NCI-H2107 treated with DMSO at 0.1 percent for 48 hours (cell line): ENCODE data around the gene SUN5.
"Not testable (repeated sequence)": the region's sequence is repeated elsewhere in the genome, so short reads cannot be mapped to it uniquely, and the experiment has no call there.

Experiments
- DNase-seq: peaks from one replicate; lab custom pipeline; 2025; ENCODE audit not compliant: unreplicated experiment; lab: John Stamatoyannopoulos, UW

Gene SUN5

GRCh38 chr20:33004141-33004751, at the start of gene SUN5:
SUN5 (minus strand) TSS chr20:33004433; CDS start chr20:33004340, 93 bp downstream.
- DNase-seq = no peak

DNA sequence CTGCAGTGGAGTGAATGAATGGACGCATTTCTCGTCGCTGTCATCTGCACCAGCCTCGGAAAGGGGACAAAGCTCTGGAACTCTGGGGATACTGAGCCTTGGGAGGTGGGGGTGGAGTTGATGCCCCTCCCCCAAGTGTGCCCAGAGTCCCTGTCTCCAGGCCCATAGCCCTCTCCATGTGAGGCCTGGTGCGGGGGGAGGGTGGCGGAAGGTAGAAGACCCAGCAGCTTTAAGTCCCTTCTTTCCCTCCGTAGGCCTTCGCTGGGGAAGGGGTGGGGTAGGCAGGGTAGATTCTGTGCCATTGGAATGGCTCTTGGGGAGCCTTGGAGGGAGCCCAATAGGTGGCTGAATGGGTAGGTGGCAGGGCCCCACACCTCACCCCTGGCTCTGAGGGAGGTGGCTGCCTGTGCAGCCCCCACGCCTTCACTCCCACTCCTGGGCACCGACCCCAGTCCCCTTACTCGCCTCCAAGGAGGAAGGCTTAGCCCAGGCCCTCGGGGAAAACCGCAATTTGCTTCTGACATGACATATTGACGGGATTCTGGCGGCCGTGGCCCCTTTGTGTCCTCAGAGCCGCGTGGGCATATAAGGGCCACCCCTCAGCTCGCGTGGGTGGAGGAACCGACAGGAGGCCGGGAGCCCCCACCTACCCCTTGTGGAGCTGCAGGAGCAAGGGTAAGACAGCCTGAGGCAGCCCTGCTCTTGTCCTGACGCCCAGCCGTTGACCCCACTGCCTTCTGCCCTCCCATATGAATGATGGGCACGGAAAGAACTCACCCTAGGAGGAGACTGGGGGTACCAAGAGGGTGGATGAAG, 49.3 kb upstream of the SUN5 start, which contains the start of gene BPIFB3:
Gene BPIFB3, plus strand, starts transcription at position 613 of the 816 bp plus-strand sequence. CDS start 1,533 bp downstream, outside the sequence.
- DNase-seq = no peak

DNA sequence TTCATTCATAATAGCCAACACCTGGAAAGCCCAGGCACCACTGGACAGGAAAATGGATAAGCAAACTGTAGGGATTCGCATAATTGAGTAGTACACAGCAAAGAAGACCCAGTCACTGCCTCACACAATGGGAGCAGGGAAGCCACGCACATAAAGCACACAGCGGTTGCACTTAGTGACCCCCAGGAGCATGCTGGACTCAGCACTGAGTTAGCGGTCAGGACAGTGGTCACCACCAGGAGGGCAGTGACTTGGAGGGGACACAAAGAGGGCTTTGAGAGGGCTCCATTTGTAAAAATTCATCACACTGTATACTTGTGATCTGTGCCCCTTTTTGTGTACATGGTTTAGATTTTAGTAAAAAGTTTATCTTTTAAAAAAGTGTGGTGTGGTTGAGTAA, 47.1 kb upstream of the SUN5 start:
- DNase-seq = no peak

GRCh38 chr20:33046412-33046811, 42.2 kb upstream of the SUN5 start:
- no peak for DNase-seq

- not testable (repeated sequence) for DNase-seq
Observed at GRCh38 chr20:33045129-33045721, 41.0 kb upstream of the SUN5 start.

- no peak for DNase-seq
Observed at GRCh38 chr20:33043731-33044181, 39.5 kb upstream of the SUN5 start.

DNA sequence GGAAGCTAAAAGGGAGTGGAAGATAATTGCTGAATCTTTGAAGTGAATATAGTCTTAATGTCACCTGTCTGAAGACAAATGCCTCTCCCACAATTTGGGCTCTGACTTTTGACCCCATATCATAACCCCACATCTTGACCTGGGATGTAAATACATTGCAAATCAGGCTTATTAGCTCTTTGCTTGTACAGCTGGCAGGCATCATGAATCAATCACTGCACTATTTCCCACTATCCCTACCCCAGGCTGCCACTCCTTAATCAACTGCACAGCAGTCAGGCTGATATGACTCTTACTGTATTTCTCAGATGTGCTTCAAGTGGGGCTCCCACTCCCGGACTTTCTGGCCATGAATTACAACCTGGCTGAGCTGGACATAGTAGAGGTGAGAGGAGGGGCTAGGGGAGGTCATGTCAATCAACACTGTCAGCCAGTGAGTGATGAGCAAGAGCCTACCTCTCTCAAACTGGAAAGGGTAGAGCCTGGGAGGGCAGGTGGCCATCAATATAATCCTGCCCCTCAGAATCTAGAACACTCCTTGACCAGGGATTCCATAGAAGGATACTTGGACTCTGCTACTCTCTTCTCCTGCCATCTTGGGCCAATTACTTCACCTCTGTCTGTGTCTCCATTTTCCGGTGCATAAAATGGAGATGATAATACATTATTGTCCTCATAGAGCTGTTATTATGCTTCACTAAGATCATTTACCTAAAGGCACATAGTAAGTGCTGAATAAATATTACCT, 38.9 kb upstream of the SUN5 start:
- DNase-seq = no peak

GRCh38 chr20:33042430-33042829, 38.2 kb upstream of the SUN5 start:
- DNase-seq = no peak

GRCh38 chr20:33038243-33038642, 34.0 kb upstream of the SUN5 start:
- DNase-seq = no peak

GRCh38 chr20:33037456-33037855, 33.2 kb upstream of the SUN5 start:
- no peak for DNase-seq

DNA sequence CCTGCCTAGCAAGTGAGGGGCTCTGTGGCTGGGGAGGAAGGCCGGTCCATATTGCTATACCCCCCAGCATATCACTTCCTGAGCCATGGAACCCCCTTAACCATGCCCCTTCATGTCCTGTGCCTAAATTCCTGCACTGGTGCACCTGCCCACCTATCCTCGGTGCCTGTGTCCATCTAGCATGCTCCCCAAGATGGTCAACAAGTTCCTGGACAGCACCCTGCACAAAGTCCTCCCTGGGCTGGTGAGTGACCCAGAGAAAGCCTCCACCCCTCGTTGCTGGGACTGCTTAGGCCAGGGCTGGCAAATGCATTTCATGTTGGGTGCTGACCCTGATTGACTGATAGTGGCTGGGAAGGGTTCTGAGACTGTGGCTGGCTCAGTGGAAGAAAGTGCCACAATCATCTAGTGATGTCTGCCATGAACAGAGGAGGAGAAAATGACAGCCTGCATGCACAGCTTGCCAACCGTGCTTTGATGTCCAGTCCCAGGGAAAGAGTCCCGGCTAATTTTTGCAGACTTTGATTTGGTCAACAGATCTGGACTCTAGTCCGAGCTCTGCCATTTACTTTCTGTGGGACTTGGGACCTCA, 30.8 kb upstream of the SUN5 start:
- no peak for DNase-seq

GRCh38 chr20:33034115-33034514, 29.9 kb upstream of the SUN5 start:
- no peak for DNase-seq

- no peak for DNase-seq
Observed at GRCh38 chr20:33033381-33033780, 29.1 kb upstream of the SUN5 start.

- DNase-seq = no peak
Observed at GRCh38 chr20:33032555-33032954, 28.3 kb upstream of the SUN5 start.

- no peak for DNase-seq
Observed at GRCh38 chr20:33031531-33031930, 27.3 kb upstream of the SUN5 start, which contains the start of gene BPIFB6. BPIFB6 (plus strand) TSS chr20:33031648; CDS start chr20:33031648, 0 bp downstream.

GRCh38 chr20:33030569-33030968, 26.3 kb upstream of the SUN5 start:
- no peak for DNase-seq

DNA sequence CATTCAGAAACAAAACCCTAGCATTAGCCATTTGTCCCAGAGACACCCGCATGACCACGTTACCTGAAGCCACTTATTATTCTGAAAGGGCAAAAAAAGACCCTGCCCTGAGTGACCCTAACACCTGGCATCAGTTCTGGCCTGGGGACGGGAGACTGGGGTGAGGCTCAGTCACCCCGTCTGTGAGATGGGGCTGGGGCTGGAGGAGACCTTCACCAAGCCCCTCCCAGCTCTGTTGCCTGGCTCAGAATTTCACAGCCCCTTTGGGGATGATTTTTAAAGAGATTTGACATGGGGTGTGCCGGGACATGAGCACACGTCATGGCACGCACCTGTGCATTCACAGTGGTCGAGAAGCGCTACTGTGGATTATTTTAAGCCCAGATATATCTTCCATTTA, 25.8 kb upstream of the SUN5 start:
- DNase-seq = no peak

GRCh38 chr20:33028875-33029274, 24.6 kb upstream of the SUN5 start:
- DNase-seq = no peak

DNA sequence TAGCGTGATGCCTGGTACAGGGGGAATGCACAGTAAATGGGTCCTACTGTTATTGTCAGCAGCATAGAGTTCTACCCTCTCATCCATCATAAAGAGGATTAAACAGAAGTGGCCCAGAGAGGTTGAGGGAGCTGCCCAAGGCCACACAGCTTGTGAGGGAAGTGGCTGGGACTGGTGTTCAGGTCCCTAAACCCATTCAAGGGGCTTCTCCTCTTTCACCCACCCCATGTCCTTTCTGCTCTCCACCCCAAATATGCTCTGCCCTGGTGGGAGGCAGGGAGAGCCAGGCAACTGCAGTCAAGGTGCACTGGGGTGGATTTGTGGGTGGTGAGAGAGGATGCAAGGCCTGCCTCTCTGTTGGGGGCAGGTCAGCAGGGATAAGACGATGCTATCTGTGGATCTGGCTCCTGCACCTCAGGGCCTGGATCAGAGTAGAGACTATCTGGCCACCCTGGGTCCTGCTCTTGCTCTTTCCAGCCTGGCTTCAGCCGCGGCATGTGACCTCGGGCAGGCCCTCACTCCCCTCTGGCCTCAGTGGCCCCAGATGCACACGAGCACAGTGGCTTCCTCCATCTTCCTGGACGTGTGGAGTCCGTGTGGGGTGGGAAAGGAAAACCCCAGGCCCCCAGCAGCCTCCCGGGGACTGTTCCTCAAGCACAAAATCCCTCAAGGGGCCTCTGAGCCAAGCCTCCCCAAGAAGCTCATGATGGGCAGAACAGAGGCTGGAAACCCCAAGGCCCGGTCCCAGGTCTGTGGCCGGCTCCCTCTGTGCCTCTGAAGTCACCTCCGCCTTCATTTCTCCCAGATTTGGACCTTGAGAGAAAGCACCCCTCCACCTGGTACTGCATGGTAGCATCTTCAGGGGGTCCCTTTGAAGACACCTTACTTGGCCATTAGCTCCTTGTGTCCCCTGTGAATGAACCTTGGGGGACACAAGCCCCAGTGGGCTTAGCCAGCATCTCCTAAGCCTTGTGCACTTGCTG, 23.8 kb upstream of the SUN5 start:
- DNase-seq = no peak
